ENCODE results near the gene CLEC16A. TPM values are rescaled to one million over a fixed set of nuclear protein-coding genes. Genes with fewer than 3 reads are reported as not detected.
A peak's percentile ranks its signal among the peaks of the same experiment; 100 is the strongest.

The CLEC16A gene
- total RNA-seq, 2 donors from 2014 or later: 29.9 to 32.3 TPM

DNA sequence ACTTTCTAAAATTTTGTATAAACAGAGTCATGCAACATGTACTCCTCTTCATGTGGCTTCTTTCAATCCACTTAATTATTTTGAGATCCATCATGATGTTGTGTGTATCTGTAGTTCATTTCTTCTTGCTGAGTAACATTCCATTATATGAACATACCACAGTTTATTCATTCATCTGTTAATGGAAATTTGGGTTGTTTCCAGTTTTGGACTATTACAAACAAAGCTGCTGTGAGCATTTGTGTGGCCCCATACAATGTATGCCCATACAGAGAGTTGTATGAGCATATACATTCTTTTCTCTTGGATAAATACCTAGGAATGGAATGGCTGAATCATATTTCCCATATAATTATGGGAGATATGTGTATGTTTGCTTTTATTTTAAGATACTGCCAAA, 85.6 kb downstream of the CLEC16A start:
- Mint-ChIP-seq H3K27me3 (ENCODE audit: low read depth) (no peaks in the 10 kb centered on the region), H3K4me3 (no peak overlapping the region), H3K4me1 (ENCODE audit: low read depth) (peaks cover 68% of the 10 kb centered on the region), H3K27ac (peak overlapping the region; percentile 60), H3K9me3 (peaks cover 12 to 21% of the 10 kb centered on the region in 2 donors), H3K36me3 (ENCODE audit: insufficient read depth in 2 of 2) (peaks cover 34 to 77% of the 10 kb centered on the region in 2 donors)
- DNase-seq (no peak), ATAC-seq (replicated peaks in 1 of 2) (no peak)

DNA sequence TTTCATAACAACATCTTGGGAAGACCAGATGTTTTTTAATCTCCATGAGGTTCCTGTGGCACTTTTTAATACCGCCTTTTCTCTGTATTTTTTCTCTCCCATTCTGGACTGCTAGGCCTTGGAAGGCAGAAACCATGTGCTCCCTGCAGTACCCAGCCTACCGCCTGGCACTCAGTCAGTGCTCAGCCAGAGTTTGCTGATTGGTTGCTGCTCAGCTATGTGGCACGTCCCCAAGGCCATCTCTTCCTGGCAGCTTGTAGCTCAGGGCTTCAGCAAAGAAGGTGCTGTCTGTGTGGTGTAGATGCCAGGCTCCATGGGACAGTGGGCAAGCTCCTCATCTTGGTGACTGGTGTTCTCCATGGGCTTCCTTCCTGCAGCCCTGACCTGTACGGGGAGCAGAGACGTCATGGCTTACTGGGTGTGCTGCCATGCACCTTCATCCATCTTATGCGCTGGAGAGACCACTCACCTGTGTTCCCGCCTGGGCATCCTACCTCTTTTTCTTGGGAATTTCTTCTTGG, 86.7 kb downstream of the CLEC16A start:
- DNase-seq (no peak), ATAC-seq (replicated peaks in 1 of 2) (no peak)
- Mint-ChIP-seq H3K9me3 (peaks cover 10 to 18% of the 10 kb centered on the region in 2 donors), H3K4me3 (no peak overlapping the region), H3K27me3 (ENCODE audit: low read depth) (no peaks in the 10 kb centered on the region), H3K4me1 (ENCODE audit: low read depth) (peaks cover 57% of the 10 kb centered on the region), H3K36me3 (ENCODE audit: insufficient read depth in 2 of 2) (peaks cover 32 to 72% of the 10 kb centered on the region in 2 donors), H3K27ac (no peak overlapping the region)

DNA sequence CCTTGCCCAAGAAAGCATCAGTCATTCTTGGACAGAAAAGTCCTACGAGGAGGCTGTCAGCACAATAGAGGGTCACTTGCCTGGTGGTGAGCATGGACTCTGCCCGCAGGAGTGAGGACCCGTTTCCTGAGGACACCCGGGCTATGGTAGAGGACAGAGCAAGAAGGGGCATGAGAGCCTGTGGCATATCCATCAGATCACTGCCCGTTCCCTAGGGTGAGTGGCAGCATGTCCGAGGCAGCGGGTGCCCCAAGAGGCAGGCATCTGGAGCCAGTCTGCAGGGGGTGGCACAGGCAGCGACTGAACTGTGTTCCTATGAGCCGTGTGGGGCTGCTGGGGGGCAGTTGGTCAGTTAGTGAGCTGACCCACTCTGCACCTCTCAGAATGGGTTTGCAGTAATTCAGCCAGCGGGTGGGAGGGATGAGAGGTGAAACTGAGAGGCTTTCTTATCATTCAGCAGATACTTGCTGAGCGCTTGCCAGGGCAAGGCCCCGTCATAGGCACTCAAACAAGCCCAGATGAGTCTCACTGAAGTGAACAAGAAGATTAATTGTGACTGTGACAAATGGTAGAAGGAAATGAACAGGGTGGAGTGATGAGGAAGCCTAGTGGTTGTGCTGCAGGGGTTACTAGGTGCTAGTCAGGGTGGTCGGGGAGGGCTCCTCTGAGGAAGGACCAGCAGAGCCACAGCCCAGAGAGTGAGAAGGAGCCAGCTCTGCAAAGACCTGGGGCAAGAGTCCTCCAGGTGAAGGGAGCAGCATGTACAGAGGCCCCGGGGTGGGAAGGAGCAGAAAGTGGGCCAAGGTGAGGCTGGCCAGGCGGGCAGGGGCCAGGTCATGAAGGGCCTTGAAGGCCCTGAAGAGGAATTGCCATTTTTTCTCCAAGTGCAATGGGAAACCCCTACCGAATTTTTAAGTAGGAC, 87.9 kb downstream of the CLEC16A start:
- peaks cover 7 to 9% of the 10 kb centered on the region in 2 donors for H3K9me3 Mint-ChIP-seq
- H3K27me3 Mint-ChIP-seq (ENCODE audit: low read depth): no peaks in the 10 kb centered on the region
- H3K27ac Mint-ChIP-seq: no peak overlapping the region
- no peak overlapping the region for H3K4me3 Mint-ChIP-seq
- H3K4me1 Mint-ChIP-seq (ENCODE audit: low read depth): peaks cover 48% of the 10 kb centered on the region
- peaks cover 24 to 61% of the 10 kb centered on the region in 2 donors for H3K36me3 Mint-ChIP-seq (ENCODE audit: insufficient read depth in 2 of 2)
- DNase-seq (no peak), ATAC-seq (replicated peaks in 1 of 2) (peak; percentile 18 to 28)

DNA sequence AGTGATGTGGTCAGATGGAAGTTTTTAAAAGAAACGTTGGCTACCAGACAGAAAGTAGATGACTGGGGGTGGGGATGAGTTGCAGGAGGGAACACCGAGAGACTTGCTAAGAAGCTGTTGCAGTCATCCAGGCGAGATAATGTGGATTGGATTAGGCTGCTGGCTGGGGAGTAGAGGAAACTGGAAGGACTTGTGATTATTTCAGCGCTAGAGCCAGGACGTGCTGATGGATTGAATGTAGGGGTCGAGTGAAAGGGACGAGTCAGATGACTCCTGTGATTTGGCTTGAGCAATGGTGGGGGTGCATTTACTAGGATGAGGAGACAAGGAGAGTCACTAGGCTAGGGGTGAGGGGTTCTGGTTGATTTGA, 88.5 kb downstream of the CLEC16A start:
- ATAC-seq (replicated peaks in 1 of 2) (no peak), DNase-seq (no peak)
- H3K4me3 Mint-ChIP-seq: no peak overlapping the region
- H3K27me3 Mint-ChIP-seq (ENCODE audit: low read depth): no peaks in the 10 kb centered on the region
- H3K27ac Mint-ChIP-seq: no peak overlapping the region
- peaks cover 7% of the 10 kb centered on the region in 2 donors for H3K9me3 Mint-ChIP-seq
- peaks cover 19 to 55% of the 10 kb centered on the region in 2 donors for H3K36me3 Mint-ChIP-seq (ENCODE audit: insufficient read depth in 2 of 2)
- peaks cover 48% of the 10 kb centered on the region for H3K4me1 Mint-ChIP-seq (ENCODE audit: low read depth)

DNA sequence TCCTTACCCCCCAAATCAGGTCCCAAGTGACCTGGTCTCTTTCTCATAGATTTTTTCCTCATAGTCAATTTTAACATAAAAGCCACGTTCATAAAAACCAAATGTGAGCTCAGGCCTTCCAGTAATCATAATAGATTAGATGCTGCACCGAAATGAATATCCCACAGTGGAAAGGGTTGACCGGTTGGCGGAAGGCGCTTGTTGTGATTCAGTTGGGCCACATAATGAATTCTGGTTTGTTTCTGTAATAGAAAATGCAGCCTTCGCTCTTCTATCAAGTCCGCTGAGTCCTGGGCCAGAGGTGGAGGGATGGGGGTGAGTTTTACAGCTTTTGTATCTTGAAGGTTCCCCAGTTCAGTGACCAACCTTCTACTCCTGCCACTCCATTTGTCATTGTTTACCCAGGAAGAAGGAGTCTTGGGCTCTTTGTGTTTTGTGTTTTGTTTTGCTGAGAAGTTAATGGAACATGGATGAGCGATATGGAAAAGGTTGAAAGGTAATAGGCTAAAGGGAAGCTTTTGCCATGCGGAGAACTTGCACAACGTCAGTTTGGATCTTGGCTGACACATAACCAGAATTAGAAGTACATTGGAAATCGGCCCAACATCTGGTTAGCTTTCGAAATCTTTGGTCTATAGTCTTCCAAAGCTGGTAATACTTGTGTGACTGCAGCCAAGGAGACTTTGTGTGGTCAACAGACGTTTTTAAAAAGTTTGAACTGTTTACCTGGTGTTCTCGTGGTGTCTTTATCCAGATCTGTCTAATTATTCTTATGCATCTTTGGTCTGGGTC, 89.5 kb downstream of the CLEC16A start:
- ATAC-seq (replicated peaks in 1 of 2) (no peak), DNase-seq (no peak)
- H3K36me3 Mint-ChIP-seq (ENCODE audit: insufficient read depth in 2 of 2): peaks cover 15 to 45% of the 10 kb centered on the region in 2 donors
- no peak overlapping the region for H3K4me3 Mint-ChIP-seq
- H3K27me3 Mint-ChIP-seq (ENCODE audit: low read depth): no peaks in the 10 kb centered on the region
- no peak overlapping the region for H3K27ac Mint-ChIP-seq
- H3K4me1 Mint-ChIP-seq (ENCODE audit: low read depth): peaks cover 47% of the 10 kb centered on the region
- H3K9me3 Mint-ChIP-seq: peaks cover 5 to 6% of the 10 kb centered on the region in 2 donors

DNA sequence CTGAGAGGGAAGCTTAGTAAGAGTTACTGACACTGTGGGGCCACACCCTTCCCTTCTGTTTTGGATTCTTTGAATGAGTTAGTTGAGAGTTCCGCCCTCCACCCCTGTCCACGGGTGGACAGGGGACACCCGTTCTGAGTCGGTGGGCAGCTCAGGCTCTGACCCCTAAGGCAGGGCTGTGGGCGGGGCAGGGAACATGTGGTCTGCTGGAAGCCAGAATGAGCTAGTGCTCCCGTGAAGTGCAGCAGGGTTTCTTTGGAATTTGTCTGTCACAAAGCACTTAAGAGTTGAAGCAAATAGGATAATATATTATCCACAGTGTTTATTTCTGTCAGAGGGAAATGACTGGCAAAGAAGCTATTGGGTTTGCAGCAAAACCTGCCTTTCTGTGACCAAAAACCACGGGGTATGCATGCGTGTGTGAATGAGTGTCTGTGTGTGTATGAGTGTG, 90.1 kb downstream of the CLEC16A start:
- no peaks in the 10 kb centered on the region for H3K27me3 Mint-ChIP-seq (ENCODE audit: low read depth)
- H3K27ac Mint-ChIP-seq: no peak overlapping the region
- no peak overlapping the region for H3K4me3 Mint-ChIP-seq
- H3K36me3 Mint-ChIP-seq (ENCODE audit: insufficient read depth in 2 of 2): peaks cover 8 to 41% of the 10 kb centered on the region in 2 donors
- DNase-seq (no peak), ATAC-seq (replicated peaks in 1 of 2) (no peak)
- H3K4me1 Mint-ChIP-seq (ENCODE audit: low read depth): peaks cover 40% of the 10 kb centered on the region
- peaks cover under 1% of the 10 kb centered on the region in 2 donors for H3K9me3 Mint-ChIP-seq

DNA sequence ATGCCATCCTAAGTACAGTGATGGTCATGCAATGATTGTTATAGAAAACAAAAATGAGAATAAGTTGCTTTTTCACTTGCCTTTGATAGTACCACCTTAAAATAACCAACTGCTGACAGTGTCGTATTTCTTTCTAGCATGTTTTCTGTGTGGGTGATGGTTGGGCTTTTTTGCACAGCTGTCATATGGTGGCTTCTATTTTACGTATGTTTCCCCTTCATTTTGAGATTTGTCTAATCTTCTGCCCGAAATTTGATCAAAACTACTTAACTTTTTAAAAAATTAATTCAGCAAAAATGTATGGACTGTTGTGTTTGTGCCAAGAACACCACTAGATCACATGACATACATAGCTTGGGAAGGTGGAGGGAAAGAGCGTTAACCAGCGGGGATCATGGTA, 90.7 kb downstream of the CLEC16A start:
- Mint-ChIP-seq H3K9me3 (no peaks in the 10 kb centered on the region), H3K36me3 (ENCODE audit: insufficient read depth in 2 of 2) (peaks cover 7 to 35% of the 10 kb centered on the region in 2 donors)

DNA sequence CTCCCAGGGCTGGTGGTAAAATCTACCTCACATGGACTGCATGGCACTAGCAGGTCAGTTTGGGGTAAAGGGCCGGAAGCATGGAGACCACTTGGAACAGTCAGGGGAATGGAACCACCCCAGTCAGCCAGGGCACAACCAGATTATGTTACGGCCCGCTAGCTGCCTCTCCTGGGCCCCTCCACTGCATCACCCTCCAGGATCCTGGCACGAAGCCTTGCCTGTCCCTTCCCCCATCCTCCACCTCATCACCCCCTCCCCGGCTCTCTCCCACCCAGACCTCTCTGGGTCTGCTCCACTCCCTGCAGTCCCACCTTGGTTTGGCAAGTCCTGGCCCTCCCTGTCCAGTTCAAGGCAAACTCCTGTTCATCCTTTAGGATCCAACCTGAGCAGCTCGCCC, 91.7 kb downstream of the CLEC16A start:
- Mint-ChIP-seq H3K4me3 (no peak overlapping the region), H3K27ac (no peak overlapping the region), H3K36me3 (ENCODE audit: insufficient read depth in 2 of 2) (peaks cover 5 to 29% of the 10 kb centered on the region in 2 donors), H3K9me3 (no peaks in the 10 kb centered on the region), H3K4me1 (ENCODE audit: low read depth) (peaks cover 33% of the 10 kb centered on the region), H3K27me3 (ENCODE audit: low read depth) (no peaks in the 10 kb centered on the region)
- DNase-seq (no peak), ATAC-seq (replicated peaks in 1 of 2) (no peak)

More for the DNA sequence above, 90.7 kb downstream of the CLEC16A start:
- Mint-ChIP-seq H3K4me3 (no peak overlapping the region), H3K27ac (no peak overlapping the region), H3K27me3 (ENCODE audit: low read depth) (no peaks in the 10 kb centered on the region), H3K4me1 (ENCODE audit: low read depth) (peaks cover 37% of the 10 kb centered on the region)
- ATAC-seq (replicated peaks in 1 of 2) (no peak), DNase-seq (no peak)

DNA sequence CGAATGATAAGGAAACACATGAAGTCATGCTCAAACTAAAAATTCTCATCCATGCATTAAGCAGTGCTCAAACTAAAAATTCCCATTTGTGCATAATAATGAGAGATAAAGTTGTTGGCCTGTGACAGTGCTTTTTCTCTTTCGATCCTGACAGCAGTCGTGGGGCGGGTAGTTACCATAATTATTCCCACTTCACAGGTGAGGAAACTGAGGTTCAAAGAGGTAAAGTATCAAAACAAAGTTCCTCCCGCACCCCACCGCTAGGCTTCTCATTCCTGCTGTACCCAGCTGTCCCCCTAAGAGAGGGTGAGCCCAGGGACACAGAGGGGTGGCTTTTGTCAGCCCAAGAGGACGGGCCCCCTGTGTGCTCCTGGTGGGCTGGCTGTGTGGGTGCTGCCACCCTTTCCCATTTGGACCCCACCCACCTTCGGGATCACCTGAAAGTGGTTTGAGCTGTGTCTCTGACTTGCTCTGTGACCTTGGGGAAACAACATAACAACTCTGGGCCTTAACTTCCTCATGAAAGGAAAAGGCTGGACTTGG, 92.6 kb downstream of the CLEC16A start:
- H3K9me3 Mint-ChIP-seq: no peaks in the 10 kb centered on the region
- ATAC-seq (replicated peaks in 1 of 2) (no peak), DNase-seq (no peak)
- H3K27me3 Mint-ChIP-seq (ENCODE audit: low read depth): no peaks in the 10 kb centered on the region
- H3K4me1 Mint-ChIP-seq (ENCODE audit: low read depth): peaks cover 24% of the 10 kb centered on the region
- H3K27ac Mint-ChIP-seq: no peak overlapping the region
- no peak overlapping the region for H3K4me3 Mint-ChIP-seq
- peaks cover 9 to 25% of the 10 kb centered on the region in 2 donors for H3K36me3 Mint-ChIP-seq (ENCODE audit: insufficient read depth in 2 of 2)

DNA sequence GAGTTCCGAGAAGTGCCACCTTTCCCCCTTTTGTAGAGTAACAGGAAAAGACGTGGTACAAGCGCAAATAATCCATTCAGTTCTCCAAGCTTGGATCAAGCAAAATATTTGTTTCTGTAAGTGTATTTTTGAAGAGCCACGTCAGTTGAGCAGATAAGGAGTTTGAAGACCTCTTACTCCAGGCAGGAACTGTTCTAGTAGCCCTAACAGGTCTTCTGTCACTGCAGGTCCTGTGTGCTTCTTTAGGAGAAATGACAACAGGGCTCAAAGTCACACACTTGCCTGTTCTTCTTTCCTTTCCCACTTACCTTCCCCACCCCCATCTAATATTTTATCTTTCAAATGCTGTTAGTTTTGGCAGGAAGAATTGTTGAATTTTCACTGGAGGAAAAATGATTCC, 93.9 kb downstream of the CLEC16A start:
- no peak for DNase-seq
- peaks cover 11% of the 10 kb centered on the region for H3K4me1 Mint-ChIP-seq (ENCODE audit: low read depth)
- H3K4me3 Mint-ChIP-seq: no peak overlapping the region
- peaks cover 10 to 21% of the 10 kb centered on the region in 2 donors for H3K36me3 Mint-ChIP-seq (ENCODE audit: insufficient read depth in 2 of 2)
- H3K27me3 Mint-ChIP-seq (ENCODE audit: low read depth): no peaks in the 10 kb centered on the region
- H3K27ac Mint-ChIP-seq: no peak overlapping the region
- no peaks in the 10 kb centered on the region for H3K9me3 Mint-ChIP-seq
- no peak for ATAC-seq (replicated peaks in 1 of 2)

DNA sequence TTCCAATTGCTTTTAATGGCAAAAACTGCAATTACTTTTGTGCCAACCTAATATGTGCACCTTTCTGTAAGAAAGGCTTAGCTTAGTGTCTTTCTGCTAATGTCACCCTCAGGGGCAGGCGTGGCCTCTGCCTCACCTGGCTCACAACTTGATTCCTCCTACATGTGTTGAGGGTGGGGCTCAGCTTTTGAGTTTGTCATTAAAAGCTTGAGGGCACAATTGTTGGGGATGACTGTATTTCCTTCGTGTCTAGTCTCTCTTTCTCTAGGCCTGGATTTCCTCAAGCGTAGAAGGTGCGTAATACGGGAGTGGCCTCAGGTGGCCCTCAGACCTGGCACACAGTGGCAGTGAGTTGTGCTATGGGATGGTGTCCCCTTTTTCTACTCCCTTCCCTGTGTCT, 94.4 kb downstream of the CLEC16A start:
- peaks cover 8% of the 10 kb centered on the region for H3K4me1 Mint-ChIP-seq (ENCODE audit: low read depth)
- H3K9me3 Mint-ChIP-seq: no peaks in the 10 kb centered on the region
- ATAC-seq (replicated peaks in 1 of 2) (no peak), DNase-seq (no peak)
- H3K4me3 Mint-ChIP-seq: no peak overlapping the region
- peaks cover 10 to 23% of the 10 kb centered on the region in 2 donors for H3K36me3 Mint-ChIP-seq (ENCODE audit: insufficient read depth in 2 of 2)
- H3K27ac Mint-ChIP-seq: no peak overlapping the region
- H3K27me3 Mint-ChIP-seq (ENCODE audit: low read depth): no peaks in the 10 kb centered on the region

DNA sequence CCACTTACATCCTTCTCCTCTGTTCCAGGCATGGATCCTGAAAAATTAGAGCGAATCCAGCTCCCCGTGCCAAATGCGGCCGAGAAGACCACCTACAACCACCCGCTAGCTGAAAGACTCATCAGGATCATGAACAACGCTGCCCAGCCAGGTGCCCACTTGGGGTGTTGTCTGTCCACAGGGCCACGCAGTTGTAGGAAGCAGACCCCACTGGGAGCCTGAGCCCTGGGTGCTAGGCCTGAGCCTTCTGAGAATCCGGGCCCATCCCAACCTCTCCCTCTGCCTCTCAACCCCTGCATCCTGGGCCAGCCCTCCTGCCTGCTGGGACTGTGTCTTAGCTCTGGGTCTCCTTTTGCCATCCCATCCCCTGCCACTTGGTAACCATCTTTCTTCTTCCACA, 95.4 kb downstream of the CLEC16A start:
- H3K27ac Mint-ChIP-seq: no peak overlapping the region
- no peak overlapping the region for H3K4me3 Mint-ChIP-seq
- no peaks in the 10 kb centered on the region for H3K27me3 Mint-ChIP-seq (ENCODE audit: low read depth)
- H3K9me3 Mint-ChIP-seq: no peaks in the 10 kb centered on the region
- no peaks in the 10 kb centered on the region for H3K4me1 Mint-ChIP-seq (ENCODE audit: low read depth)
- ATAC-seq (replicated peaks in 1 of 2) (no peak), DNase-seq (no peak)
- H3K36me3 Mint-ChIP-seq (ENCODE audit: insufficient read depth in 2 of 2): peaks cover 9 to 19% of the 10 kb centered on the region in 2 donors

DNA sequence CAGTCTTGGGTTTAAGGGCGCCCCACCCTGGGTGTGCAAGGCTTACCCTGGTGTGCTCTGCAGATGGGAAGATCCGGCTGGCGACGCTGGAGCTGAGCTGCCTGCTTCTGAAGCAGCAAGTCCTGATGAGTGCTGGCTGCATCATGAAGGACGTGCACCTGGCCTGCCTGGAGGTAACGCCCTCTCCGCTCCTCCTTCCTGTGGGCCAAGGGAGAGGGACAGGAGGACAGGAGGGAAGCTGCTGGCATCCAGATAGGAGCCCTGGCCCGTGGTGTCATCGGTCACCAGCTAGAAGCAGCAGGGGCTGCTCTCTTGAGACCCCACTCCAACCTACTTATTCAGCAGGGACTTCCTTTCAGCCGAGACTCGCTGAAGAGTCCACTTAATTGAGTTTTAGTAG, 97.8 kb downstream of the CLEC16A start:
- Mint-ChIP-seq H3K4me1 (ENCODE audit: low read depth) (peaks cover 20% of the 10 kb centered on the region), H3K27me3 (ENCODE audit: low read depth) (no peaks in the 10 kb centered on the region), H3K4me3 (no peak overlapping the region), H3K9me3 (no peaks in the 10 kb centered on the region), H3K36me3 (ENCODE audit: insufficient read depth in 2 of 2) (peaks cover 14 to 22% of the 10 kb centered on the region in 2 donors), H3K27ac (no peak overlapping the region)
- DNase-seq: no peak
- ATAC-seq (replicated peaks in 1 of 2): no peak

All from activated T-cell treated with anti-CD3 and anti-CD28 coated beads, Interleukin-2, amount 50 U/mL, for 72 hours (primary cell).